SU-DHL-6 (cell line): ENCODE measurements around the gene KCNK15.

ENCODE experiments used
- H2AFZ ChIP-seq: fragments of 200-600 bp; sonication (generic); 2 replicates; pipeline ENCODE4 v1.6.1; 2014; ENCODE audit warnings: low read depth, mild to moderate bottlenecking, moderate library complexity, mixed read lengths, antibody characterized with exemption, low read length; ENCODE audit not compliant: severe bottlenecking
- H3F3A ChIP-seq: fragments of 200-600 bp; shearing (Covaris generic); 2 replicates; pipeline ENCODE4 v1.6.0; 2016; ENCODE audit warnings: antibody characterized with exemption, mild to moderate bottlenecking; ENCODE audit not compliant: insufficient read depth
- H3K27ac ChIP-seq: fragments of 200-600 bp; sonication (generic); 2 replicates; pipeline ENCODE4 v1.5.1; 2016; ENCODE audit warnings: low read depth, mild to moderate bottlenecking, low read length, moderate library complexity, mixed read lengths
- H3K27me3 ChIP-seq: fragments of 200-600 bp; sonication (generic), shearing (Covaris generic); 2 replicates; pipeline ENCODE4 v1.6.0; 2014; ENCODE audit warnings: mild to moderate bottlenecking, low read length
- H3K36me3 ChIP-seq: fragments of 200-600 bp; sonication (generic); 2 replicates; pipeline ENCODE4 v1.6.1; 2014; ENCODE audit warnings: mild to moderate bottlenecking, low read length, mixed read lengths
- H3K4me2 ChIP-seq: fragments of 300-600, 200-600 bp; shearing (Covaris generic), sonication (generic); 2 replicates; pipeline ENCODE4 v1.6.0; 2014; ENCODE audit warnings: low read length, low read depth, mild to moderate bottlenecking; ENCODE audit not compliant: poor library complexity, severe bottlenecking
- H3K4me3 ChIP-seq: fragments of 200-600 bp; sonication (generic); 2 replicates; pipeline ENCODE4 v1.5.1; 2014; ENCODE audit warnings: antibody characterized with exemption, low read length, mild to moderate bottlenecking, mixed read lengths; ENCODE audit not compliant: insufficient read depth, poor library complexity, severe bottlenecking
- H3K79me2 ChIP-seq: fragments of 200-600 bp; sonication (generic); 2 replicates; pipeline ENCODE4 v1.6.1; 2014; ENCODE audit warnings: mild to moderate bottlenecking, low read length, moderate library complexity; ENCODE audit not compliant: insufficient read depth
- H3K9ac ChIP-seq: fragments of 200-600 bp; sonication (generic); 2 replicates; pipeline ENCODE4 v1.7.0; 2014; ENCODE audit warnings: mild to moderate bottlenecking, low read length
- H3K9me2 ChIP-seq: fragments of 200-600 bp; sonication (generic); replicated peaks from 2 replicates; pipeline ENCODE4 v1.6.1; 2014; ENCODE audit warnings: low read length; ENCODE audit not compliant: insufficient read depth
- H3K9me3 ChIP-seq: fragments of 200-600 bp; sonication (generic); 2 replicates; pipeline ENCODE4 v1.6.1; 2014; ENCODE audit warnings: low read length, mixed read lengths; ENCODE audit not compliant: insufficient read depth
- H4K20me1 ChIP-seq: fragments of 200-600 bp; sonication (generic); 2 replicates; pipeline ENCODE4 v1.6.1; 2014; ENCODE audit warnings: low read depth, mild to moderate bottlenecking, antibody characterized with exemption, low read length, moderate library complexity, mixed read lengths
- CTCF ChIP-seq: fragments of 200-600 bp; sonication (generic); IDR thresholded peaks from one replicate; pipeline ENCODE4 v1.5.1; 2017; ENCODE audit warnings: antibody characterized with exemption, mild to moderate bottlenecking, low read length, moderate library complexity; ENCODE audit not compliant: insufficient read depth, poor library complexity, severe bottlenecking
- EZH2phosphoT487 ChIP-seq: fragments of 200-600 bp; sonication (generic), shearing (Covaris generic); conservative IDR thresholded peaks from 2 replicates; pipeline ENCODE4 v1.6.1; 2018; ENCODE audit warnings: mild to moderate bottlenecking, antibody characterized with exemption, low read length, moderate library complexity, mixed read lengths

Gene KCNK15

GRCh38 chr20:44720621-44720996, 25.1 kb upstream of the KCNK15 start:
- no peak overlapping the region for H3K4me2 ChIP-seq
- no peak overlapping the region for H3K9ac ChIP-seq
- no peaks in the 10 kb centered on the region for H3K9me2 ChIP-seq
- no peaks in the 10 kb centered on the region for H4K20me1 ChIP-seq
- H3K36me3 ChIP-seq = no peaks in the 10 kb centered on the region
- H3K27me3 ChIP-seq = no peaks in the 10 kb centered on the region
- no peak overlapping the region for H3K27ac ChIP-seq
- no peak for TF ChIP-seq EZH2phosphoT487
- no peak for TF ChIP-seq CTCF
- no peak overlapping the region for H3K4me3 ChIP-seq
- H2AFZ ChIP-seq = no peak overlapping the region
- no peaks in the 10 kb centered on the region for H3K79me2 ChIP-seq
- no peaks in the 10 kb centered on the region for H3K9me3 ChIP-seq
- no peaks in the 10 kb centered on the region for H3F3A ChIP-seq

DNA sequence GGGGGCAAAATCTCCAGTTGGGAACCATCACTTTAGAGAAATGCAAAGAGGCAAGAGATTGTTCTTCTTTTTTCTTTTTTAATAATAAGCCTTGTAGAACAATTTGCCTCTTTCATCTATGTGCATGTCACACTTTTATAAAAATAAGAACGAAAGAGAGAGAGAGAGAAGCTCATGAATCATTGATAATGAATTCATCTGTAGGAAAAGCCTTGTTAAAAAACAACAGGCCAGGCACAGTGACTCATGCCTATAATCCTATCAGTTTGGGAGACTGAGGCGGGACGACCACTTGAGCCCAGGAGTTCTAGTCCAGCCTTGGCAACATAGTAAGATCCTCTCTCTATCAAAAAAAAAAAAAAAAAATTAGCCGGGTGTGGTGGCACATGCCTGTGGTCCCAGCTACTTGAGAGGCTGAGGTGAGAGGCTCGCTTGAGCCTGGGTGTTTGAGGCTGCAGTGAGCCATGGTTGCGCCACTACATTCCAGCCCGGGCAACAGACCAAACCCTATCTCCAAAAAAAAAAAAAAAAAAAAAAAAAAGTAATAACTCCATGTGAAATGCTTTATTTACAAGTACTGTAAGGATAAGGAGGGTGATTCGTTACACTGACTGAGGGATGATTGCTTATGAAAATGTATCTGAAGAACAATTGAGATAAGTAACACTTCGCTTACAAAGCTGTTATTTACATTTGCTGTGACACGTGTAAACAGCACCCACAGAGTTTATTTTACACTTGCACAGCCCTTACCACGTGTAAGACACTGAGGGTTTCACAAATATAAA, 24.5 kb upstream of the KCNK15 start:
- H3F3A ChIP-seq = no peaks in the 10 kb centered on the region
- H3K4me3 ChIP-seq = no peak overlapping the region
- H3K9me2 ChIP-seq = no peaks in the 10 kb centered on the region
- no peak overlapping the region for H3K4me2 ChIP-seq
- H4K20me1 ChIP-seq = no peaks in the 10 kb centered on the region
- no peak overlapping the region for H2AFZ ChIP-seq
- H3K27ac ChIP-seq = no peak overlapping the region
- H3K79me2 ChIP-seq = no peaks in the 10 kb centered on the region
- H3K9ac ChIP-seq = no peak overlapping the region
- H3K9me3 ChIP-seq = no peaks in the 10 kb centered on the region
- H3K27me3 ChIP-seq = no peaks in the 10 kb centered on the region
- no peak for TF ChIP-seq EZH2phosphoT487
- no peak for TF ChIP-seq CTCF
- no peaks in the 10 kb centered on the region for H3K36me3 ChIP-seq

- Histone ChIP-seq H3K79me2 (no peaks in the 10 kb centered on the region), H2AFZ (no peak overlapping the region), H4K20me1 (no peaks in the 10 kb centered on the region), H3K9me3 (no peaks in the 10 kb centered on the region), H3K27ac (no peak overlapping the region), H3K4me3 (no peak overlapping the region), H3K9me2 (no peaks in the 10 kb centered on the region), H3K27me3 (no peaks in the 10 kb centered on the region), H3F3A (no peaks in the 10 kb centered on the region), H3K4me2 (no peak overlapping the region), H3K36me3 (no peaks in the 10 kb centered on the region), H3K9ac (no peak overlapping the region)
- TF ChIP-seq EZH2phosphoT487 (no peak), CTCF (no peak)
Observed at GRCh38 chr20:44721785-44722054, 23.9 kb upstream of the KCNK15 start.

DNA sequence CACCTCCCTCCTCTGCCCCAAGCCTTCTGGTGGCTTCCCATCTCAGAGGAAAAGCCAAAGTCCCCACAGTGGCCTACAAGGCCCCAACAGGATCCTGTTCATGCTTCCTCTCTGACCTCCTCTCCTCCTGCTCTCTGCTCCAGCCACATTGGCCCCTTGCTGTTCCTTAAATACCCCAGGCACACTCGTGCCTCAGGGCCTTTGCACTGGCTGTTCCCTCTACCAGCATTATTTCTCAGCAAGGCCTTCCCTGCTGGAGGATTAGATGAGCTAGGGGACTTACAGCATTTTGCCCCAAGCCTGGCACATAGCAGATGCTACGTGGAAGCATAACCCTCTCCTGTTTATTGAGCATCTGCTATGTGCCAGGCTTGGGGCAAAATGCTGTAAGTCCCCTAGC, 22.7 kb upstream of the KCNK15 start:
- no peaks in the 10 kb centered on the region for H3K79me2 ChIP-seq
- no peak overlapping the region for H3K4me3 ChIP-seq
- no peak overlapping the region for H3K27ac ChIP-seq
- no peaks in the 10 kb centered on the region for H3K9me2 ChIP-seq
- TF ChIP-seq EZH2phosphoT487 (no peak), CTCF (no peak)
- H3K36me3 ChIP-seq = no peaks in the 10 kb centered on the region
- H3K4me2 ChIP-seq = no peak overlapping the region
- H3K9me3 ChIP-seq = no peaks in the 10 kb centered on the region
- H3K27me3 ChIP-seq = no peaks in the 10 kb centered on the region
- no peak overlapping the region for H2AFZ ChIP-seq
- no peaks in the 10 kb centered on the region for H3F3A ChIP-seq
- no peak overlapping the region for H3K9ac ChIP-seq
- no peaks in the 10 kb centered on the region for H4K20me1 ChIP-seq
